Left renal pelvis (tissue), 4 donors: ENCODE data around the gene SPAG7. TPM values are rescaled to one million over a fixed set of nuclear protein-coding genes. Genes with fewer than 3 reads are reported as not detected.

Source experiments
- DNase-seq, 4 donors: peaks; one replicate each; pipeline ENCODE4 v3.0.0-alpha.2; 2013; ENCODE audit warnings: low read depth in 4 of 4, low spot score in 3 of 4
- polyA plus RNA-seq, 4 donors: library from polyadenylated mRNA; unstranded; fragments of 120-200 nt; gene quantifications; one replicate each; pipeline ENCODE4 v1.2.1, GENCODE V29; 2013; ENCODE audit not compliant: insufficient read length in 4 of 4

Gene SPAG7
- polyA plus RNA-seq: 100 to 1,000 TPM in 1 of 4 donors, 10 to 100 TPM in 3; 86.4 to 100 (median 92.0) TPM

- DNase-seq: peak; percentile 96 to 99 (median 98)
Observed at GRCh38 chr17:4967539-4968485, at the start of gene SPAG7. SPAG7 (minus strand) TSS chr17:4967817; CDS start chr17:4967804, 13 bp downstream.

GRCh38 chr17:5014357-5014756 is 46.7 kb upstream of the SPAG7 start:
- DNase-seq: no peak

- no peak for DNase-seq
Observed at GRCh38 chr17:5011928-5012327, 44.3 kb upstream of the SPAG7 start.

- no peak for DNase-seq
Observed at GRCh38 chr17:5003214-5003867, 35.7 kb upstream of the SPAG7 start.

- DNase-seq: no peak
Observed at GRCh38 chr17:5002121-5002788, 34.6 kb upstream of the SPAG7 start.

- DNase-seq: no peak
Observed at GRCh38 chr17:5000237-5000639, 32.6 kb upstream of the SPAG7 start.

GRCh38 chr17:4999430-5000093 is 31.9 kb upstream of the SPAG7 start:
- no peak for DNase-seq

GRCh38 chr17:4998732-4999429 is 31.3 kb upstream of the SPAG7 start:
- no peak for DNase-seq

- no peak for DNase-seq
Observed at GRCh38 chr17:4998027-4998731, 30.6 kb upstream of the SPAG7 start.

GRCh38 chr17:4997302-4998026 is 29.8 kb upstream of the SPAG7 start, which contains the start of the genes INCA1 and KIF1C:
INCA1 (minus strand) TSS chr17:4997522; CDS start chr17:4994437, 3,085 bp downstream.
KIF1C (plus strand) TSS chr17:4997950; CDS start chr17:5000247, 2,297 bp downstream.
- peak; percentile 80 to 88 (median 84) for DNase-seq

GRCh38 chr17:4994081-4994595 is 26.5 kb upstream of the SPAG7 start:
- DNase-seq: no peak

- no peak for DNase-seq
Observed at GRCh38 chr17:4987767-4988567, 20.4 kb upstream of the SPAG7 start.

- DNase-seq: peak in 2 of 4 donors; percentile 52 to 62
Observed at GRCh38 chr17:4986951-4987766, 19.5 kb upstream of the SPAG7 start, which contains the start of gene CAMTA2. CAMTA2 (minus strand) TSS chr17:4987675; CDS start chr17:4986222, 1,453 bp downstream.

GRCh38 chr17:4986403-4986802 is 18.8 kb upstream of the SPAG7 start:
- DNase-seq: no peak

- no peak for DNase-seq
Observed at GRCh38 chr17:4982305-4982704, 14.7 kb upstream of the SPAG7 start.

- DNase-seq: peak in 2 of 4 donors; percentile 58 to 65
Observed at GRCh38 chr17:4980644-4981216, 13.1 kb upstream of the SPAG7 start.
